ENCODE data around the gene FAM13B. TPM values are rescaled to one million over a fixed set of nuclear protein-coding genes. Genes with fewer than 3 reads are reported as not detected.
A peak's percentile ranks its signal among the peaks of the same experiment; 100 is the strongest.

The FAM13B gene
- total RNA-seq, 1 experiment from 2014 or later = 13.6 TPM

DNA sequence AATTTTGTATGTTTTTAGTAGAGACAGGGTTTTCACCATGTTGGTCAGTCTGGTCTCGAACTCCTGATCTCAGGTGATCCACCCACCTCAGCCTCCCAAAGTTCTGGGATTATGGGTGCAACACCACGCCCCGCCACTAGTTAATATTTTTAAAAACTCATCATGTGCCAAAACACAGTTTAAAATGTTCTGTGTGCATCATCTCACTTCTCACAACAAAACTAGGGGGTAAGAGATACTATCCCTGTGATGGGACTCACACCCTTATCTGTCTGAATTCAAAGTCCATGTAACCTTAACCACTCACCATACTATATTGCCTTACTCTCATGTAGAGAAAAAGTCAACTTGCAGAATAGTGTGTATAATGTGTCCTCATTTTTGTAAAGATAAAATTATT lies 141.0 kb downstream of the FAM13B start:
- Histone ChIP-seq H2AFZ (ENCODE audit: low read depth, low read length, poor library complexity, severe bottlenecking) (peak overlapping the region; percentile 82), H3K4me3 (replicated peaks in 1 of 2; ENCODE audit: low read depth in 1 of 2, low read length in 2 of 2) (no peak overlapping the region), H3K9ac (ENCODE audit: low read length) (no peak overlapping the region), H3K36me3 (ENCODE audit: control insufficient read depth in 1 of 2, insufficient read depth in 2 of 2, low read length in 2 of 2) (no peaks in the 10 kb centered on the region), H3K27ac (ENCODE audit: low read depth, low read length) (no peak overlapping the region), H3K27me3 (ENCODE audit: insufficient read depth, low read length) (no peaks in the 10 kb centered on the region), H3K9me2 (ENCODE audit: insufficient read depth) (no peaks in the 10 kb centered on the region), H3K79me2 (ENCODE audit: insufficient read depth, low read length) (no peaks in the 10 kb centered on the region), H4K20me1 (ENCODE audit: insufficient read depth) (no peaks in the 10 kb centered on the region), H3K4me1 (ENCODE audit: control insufficient read depth in 1 of 2, insufficient read depth in 2 of 2, low read length in 2 of 2) (no peaks in the 10 kb centered on the region), H3K9me3 (ENCODE audit: control insufficient read depth in 1 of 2, insufficient read depth in 1 of 2, low read depth in 1 of 2, low read length in 2 of 2) (no peaks in the 10 kb centered on the region), H3K4me2 (ENCODE audit: low read length) (no peak overlapping the region)
- ChIA-PET POLR2A (no interaction called here), RAD21 (ENCODE audit: low non-redundant PET in 1 of 2, low total read pairs in 2 of 2, uncharacterized antibody in 2 of 2, unreplicated experiment in 2 of 2) (no interaction called here), CTCF (no interaction called here)
- no TSS peak for BruUV-seq (replicated peaks)
- intact Hi-C loops (cut with micrococcal nuclease) = no loop called here
- DNase-seq (ENCODE audit: low read depth, low spot score) = no peak
- ATAC-seq = peak; percentile 72
- TF ChIP-seq, protein P1, sequence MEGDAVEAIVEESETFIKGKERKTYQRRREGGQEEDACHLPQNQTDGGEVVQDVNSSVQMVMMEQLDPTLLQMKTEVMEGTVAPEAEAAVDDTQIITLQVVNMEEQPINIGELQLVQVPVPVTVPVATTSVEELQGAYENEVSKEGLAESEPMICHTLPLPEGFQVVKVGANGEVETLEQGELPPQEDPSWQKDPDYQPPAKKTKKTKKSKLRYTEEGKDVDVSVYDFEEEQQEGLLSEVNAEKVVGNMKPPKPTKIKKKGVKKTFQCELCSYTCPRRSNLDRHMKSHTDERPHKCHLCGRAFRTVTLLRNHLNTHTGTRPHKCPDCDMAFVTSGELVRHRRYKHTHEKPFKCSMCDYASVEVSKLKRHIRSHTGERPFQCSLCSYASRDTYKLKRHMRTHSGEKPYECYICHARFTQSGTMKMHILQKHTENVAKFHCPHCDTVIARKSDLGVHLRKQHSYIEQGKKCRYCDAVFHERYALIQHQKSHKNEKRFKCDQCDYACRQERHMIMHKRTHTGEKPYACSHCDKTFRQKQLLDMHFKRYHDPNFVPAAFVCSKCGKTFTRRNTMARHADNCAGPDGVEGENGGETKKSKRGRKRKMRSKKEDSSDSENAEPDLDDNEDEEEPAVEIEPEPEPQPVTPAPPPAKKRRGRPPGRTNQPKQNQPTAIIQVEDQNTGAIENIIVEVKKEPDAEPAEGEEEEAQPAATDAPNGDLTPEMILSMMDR (IDR thresholded peaks at IDR 0.05 in 2 of 3, conservative IDR thresholded peaks at IDR 0.05 in 1 of 3; ENCODE audit: borderline replicate concordance in 1 of 3, insufficient read depth in 1 of 3, low read depth in 2 of 3, low read length in 2 of 3) = peak in 2 of 3 experiments; percentile 31 to 34; a peak in 3 of 6 replicates
- TF ChIP-seq ZNF274 (IDR thresholded peaks at IDR 0.05; ENCODE audit: low read depth, low read length) (no peak), EGR1 (IDR thresholded peaks at IDR 0.05; ENCODE audit: low read depth) (no peak)

DNA sequence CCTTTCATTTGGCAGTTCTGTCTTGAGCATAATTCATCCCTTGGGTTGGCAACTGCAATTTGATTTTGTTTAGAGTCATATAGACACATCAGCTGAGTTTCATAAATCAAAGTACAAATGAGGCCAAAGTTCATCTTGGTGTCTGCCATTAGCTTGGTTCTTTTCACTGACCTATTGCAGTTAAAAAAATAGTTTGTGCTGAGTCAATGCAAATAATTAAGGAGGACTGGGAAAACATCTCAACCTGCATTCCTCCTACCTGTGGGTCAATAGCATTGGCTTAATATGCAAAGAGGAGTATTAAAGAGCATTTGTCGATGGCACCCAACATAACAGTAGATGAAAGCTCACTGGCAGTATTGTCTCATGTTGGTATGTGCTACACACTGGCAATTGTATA lies 142.0 kb downstream of the FAM13B start:
- no peak for DNase-seq (ENCODE audit: low read depth, low spot score)
- no peak overlapping the region for H3K4me2 ChIP-seq (ENCODE audit: low read length)
- CTCF ChIA-PET = no interaction called here

More for the DNA sequence above, 142.0 kb downstream of the FAM13B start:
- no peaks in the 10 kb centered on the region for H3K36me3 ChIP-seq (ENCODE audit: control insufficient read depth in 1 of 2, insufficient read depth in 2 of 2, low read length in 2 of 2)
- H3K9me3 ChIP-seq (ENCODE audit: control insufficient read depth in 1 of 2, insufficient read depth in 1 of 2, low read depth in 1 of 2, low read length in 2 of 2) = no peaks in the 10 kb centered on the region
- TF ChIP-seq POLR2A (IDR thresholded peaks at IDR 0.05; ENCODE audit: borderline replicate concordance, extremely low read depth, insufficient read depth, insufficient read length) (no peak), SIN3A (IDR thresholded peaks at IDR 0.05; ENCODE audit: low read depth) (no peak), RAD21 (IDR thresholded peaks at IDR 0.05; ENCODE audit: low read depth) (no peak), POLR2AphosphoS5 (IDR thresholded peaks at IDR 0.05; ENCODE audit: low read depth, low read length) (no peak)
- TF ChIP-seq, protein P2, sequence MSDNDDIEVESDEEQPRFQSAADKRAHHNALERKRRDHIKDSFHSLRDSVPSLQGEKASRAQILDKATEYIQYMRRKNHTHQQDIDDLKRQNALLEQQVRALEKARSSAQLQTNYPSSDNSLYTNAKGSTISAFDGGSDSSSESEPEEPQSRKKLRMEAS (IDR thresholded peaks at IDR 0.05) = no peak
- TF ChIP-seq, protein P3, sequence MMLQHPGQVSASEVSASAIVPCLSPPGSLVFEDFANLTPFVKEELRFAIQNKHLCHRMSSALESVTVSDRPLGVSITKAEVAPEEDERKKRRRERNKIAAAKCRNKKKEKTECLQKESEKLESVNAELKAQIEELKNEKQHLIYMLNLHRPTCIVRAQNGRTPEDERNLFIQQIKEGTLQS (IDR thresholded peaks at IDR 0.05) = no peak
- intact Hi-C loops (cut with micrococcal nuclease) = no loop called here
- no peaks in the 10 kb centered on the region for H3K27me3 ChIP-seq (ENCODE audit: insufficient read depth, low read length)
- ChIA-PET RAD21 (ENCODE audit: low non-redundant PET in 1 of 2, low total read pairs in 2 of 2, uncharacterized antibody in 2 of 2, unreplicated experiment in 2 of 2) (no interaction called here), POLR2A (no interaction called here)
- H3K4me1 ChIP-seq (ENCODE audit: control insufficient read depth in 1 of 2, insufficient read depth in 2 of 2, low read length in 2 of 2) = no peaks in the 10 kb centered on the region
- no peak overlapping the region for H3K9ac ChIP-seq (ENCODE audit: low read length)
- H3K27ac ChIP-seq (ENCODE audit: low read depth, low read length) = no peak overlapping the region
- BruUV-seq (replicated peaks) = no TSS peak
- H3K79me2 ChIP-seq (ENCODE audit: insufficient read depth, low read length) = no peaks in the 10 kb centered on the region
- ATAC-seq = no peak
- H2AFZ ChIP-seq (ENCODE audit: low read depth, low read length, poor library complexity, severe bottlenecking) = no peak overlapping the region
- no peak overlapping the region for H3K4me3 ChIP-seq (replicated peaks in 1 of 2; ENCODE audit: low read depth in 1 of 2, low read length in 2 of 2)
- no peaks in the 10 kb centered on the region for H4K20me1 ChIP-seq (ENCODE audit: insufficient read depth)
- H3K9me2 ChIP-seq (ENCODE audit: insufficient read depth) = no peaks in the 10 kb centered on the region
